Ishikawa (cell line): Measurements from ENCODE around the gene NELL1.

Experiments
- CEBPB ChIP-seq: IDR thresholded peaks from 2 replicates; pipeline ENCODE4 v1.6.1; 2012
- CREB1 ChIP-seq: IDR thresholded peaks from 2 replicates; pipeline ENCODE4 v1.6.1; 2012; ENCODE audit warnings: low read depth
- NFIC ChIP-seq: IDR thresholded peaks from 2 replicates; pipeline ENCODE4 v1.6.1; 2012
- TAF1 ChIP-seq: IDR thresholded peaks from 2 replicates; pipeline ENCODE4 v1.6.1; 2012; ENCODE audit warnings: low read depth, mild to moderate bottlenecking
- TCF12 ChIP-seq: IDR thresholded peaks from 2 replicates; pipeline ENCODE4 v1.6.1; 2012; ENCODE audit warnings: low read depth
- TF ChIP-seq, protein P1 (sequence below): IDR thresholded peaks from 2 replicates; pipeline ENCODE4 v1.6.1; 2012; ENCODE audit warnings: low read depth, mild to moderate bottlenecking
- TF ChIP-seq, protein P2 (sequence below): IDR thresholded peaks from 2 replicates; pipeline ENCODE4 v1.6.1; 2012

DNA sequence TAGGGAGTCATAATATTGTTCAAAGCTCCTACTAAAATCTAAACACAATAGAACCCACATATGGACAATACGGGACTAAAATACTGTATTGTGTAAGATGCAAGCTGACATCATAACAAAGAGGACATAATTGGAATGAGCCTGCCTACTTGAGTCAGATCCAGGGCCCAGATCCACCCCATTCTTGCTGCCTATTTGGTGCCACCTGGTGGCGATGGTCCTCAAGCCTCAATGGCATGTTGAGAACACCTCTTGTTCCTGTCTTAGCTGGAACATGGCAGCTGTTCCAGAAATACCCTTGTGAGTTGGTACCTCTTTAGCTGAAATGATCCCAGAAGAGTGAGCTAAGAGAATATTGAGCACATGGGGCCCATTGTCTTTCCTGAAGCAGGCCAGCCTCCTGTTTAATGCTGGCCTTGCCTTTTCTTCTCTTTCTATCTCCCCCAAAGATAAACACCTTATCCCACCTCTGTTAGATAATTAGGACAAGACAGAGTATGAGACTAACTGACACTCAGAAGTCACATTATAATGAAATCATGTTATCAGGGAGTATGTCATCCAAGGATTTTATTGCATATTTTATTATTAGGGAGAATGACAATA is 842.6 kb downstream of the NELL1 start:
- TF ChIP-seq TAF1 (no peak), TCF12 (no peak), CREB1 (no peak), NFIC (no peak), CEBPB (no peak)
- TF ChIP-seq, protein P1, sequence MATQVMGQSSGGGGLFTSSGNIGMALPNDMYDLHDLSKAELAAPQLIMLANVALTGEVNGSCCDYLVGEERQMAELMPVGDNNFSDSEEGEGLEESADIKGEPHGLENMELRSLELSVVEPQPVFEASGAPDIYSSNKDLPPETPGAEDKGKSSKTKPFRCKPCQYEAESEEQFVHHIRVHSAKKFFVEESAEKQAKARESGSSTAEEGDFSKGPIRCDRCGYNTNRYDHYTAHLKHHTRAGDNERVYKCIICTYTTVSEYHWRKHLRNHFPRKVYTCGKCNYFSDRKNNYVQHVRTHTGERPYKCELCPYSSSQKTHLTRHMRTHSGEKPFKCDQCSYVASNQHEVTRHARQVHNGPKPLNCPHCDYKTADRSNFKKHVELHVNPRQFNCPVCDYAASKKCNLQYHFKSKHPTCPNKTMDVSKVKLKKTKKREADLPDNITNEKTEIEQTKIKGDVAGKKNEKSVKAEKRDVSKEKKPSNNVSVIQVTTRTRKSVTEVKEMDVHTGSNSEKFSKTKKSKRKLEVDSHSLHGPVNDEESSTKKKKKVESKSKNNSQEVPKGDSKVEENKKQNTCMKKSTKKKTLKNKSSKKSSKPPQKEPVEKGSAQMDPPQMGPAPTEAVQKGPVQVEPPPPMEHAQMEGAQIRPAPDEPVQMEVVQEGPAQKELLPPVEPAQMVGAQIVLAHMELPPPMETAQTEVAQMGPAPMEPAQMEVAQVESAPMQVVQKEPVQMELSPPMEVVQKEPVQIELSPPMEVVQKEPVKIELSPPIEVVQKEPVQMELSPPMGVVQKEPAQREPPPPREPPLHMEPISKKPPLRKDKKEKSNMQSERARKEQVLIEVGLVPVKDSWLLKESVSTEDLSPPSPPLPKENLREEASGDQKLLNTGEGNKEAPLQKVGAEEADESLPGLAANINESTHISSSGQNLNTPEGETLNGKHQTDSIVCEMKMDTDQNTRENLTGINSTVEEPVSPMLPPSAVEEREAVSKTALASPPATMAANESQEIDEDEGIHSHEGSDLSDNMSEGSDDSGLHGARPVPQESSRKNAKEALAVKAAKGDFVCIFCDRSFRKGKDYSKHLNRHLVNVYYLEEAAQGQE: no peak
- TF ChIP-seq, protein P2, sequence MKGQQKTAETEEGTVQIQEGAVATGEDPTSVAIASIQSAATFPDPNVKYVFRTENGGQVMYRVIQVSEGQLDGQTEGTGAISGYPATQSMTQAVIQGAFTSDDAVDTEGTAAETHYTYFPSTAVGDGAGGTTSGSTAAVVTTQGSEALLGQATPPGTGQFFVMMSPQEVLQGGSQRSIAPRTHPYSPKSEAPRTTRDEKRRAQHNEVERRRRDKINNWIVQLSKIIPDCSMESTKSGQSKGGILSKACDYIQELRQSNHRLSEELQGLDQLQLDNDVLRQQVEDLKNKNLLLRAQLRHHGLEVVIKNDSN: no peak
